EL (cell line): ENCODE results near the gene PHF19.
A peak's percentile ranks its signal among the peaks of the same experiment; 100 is the strongest.

Experiments
- DNase-seq: peaks from one replicate; pipeline ENCODE4 v3.0.0-alpha.2; 2016

The PHF19 gene

DNA sequence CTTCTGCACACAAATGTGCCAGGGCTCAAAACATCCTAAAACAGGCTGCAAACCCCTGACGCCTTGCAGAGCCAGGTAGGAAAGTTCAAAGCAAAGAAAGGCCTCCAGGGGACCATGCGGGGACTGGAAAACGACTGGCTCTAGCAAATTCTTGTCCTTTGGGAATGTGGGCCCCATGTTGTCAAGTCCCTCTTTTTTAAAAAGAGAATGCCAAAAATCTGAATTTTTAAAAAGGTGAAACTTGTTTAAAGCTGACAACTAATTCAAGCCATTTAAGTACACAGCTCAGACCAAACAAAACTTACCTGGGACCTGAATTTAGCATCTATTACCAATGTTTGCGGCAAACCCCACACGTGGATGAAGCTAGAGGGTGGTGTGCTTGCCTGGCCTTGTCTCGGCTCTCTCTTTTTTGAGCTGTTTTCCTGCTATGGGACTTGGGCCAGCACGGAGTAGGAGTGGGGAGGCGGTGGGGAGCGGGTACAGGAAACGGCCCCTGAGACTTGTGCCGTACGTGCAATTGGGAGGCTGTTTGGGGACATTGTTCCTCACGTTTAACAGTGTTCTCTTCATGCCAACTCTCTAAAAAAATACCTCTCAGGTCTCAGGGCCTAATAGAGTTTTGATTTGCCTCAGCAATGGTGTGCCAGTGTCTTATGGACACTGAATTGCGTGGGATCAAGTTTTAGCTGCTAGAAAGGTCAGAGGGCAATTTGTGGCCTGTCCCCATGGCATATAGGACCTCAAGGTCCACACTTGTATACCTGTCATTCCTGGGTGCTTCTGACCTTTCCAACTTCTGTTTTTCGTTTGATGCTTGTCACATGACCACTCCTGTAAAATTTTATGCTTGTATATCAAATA lies 15.1 kb upstream of the PHF19 start:
- no peak for DNase-seq

DNA sequence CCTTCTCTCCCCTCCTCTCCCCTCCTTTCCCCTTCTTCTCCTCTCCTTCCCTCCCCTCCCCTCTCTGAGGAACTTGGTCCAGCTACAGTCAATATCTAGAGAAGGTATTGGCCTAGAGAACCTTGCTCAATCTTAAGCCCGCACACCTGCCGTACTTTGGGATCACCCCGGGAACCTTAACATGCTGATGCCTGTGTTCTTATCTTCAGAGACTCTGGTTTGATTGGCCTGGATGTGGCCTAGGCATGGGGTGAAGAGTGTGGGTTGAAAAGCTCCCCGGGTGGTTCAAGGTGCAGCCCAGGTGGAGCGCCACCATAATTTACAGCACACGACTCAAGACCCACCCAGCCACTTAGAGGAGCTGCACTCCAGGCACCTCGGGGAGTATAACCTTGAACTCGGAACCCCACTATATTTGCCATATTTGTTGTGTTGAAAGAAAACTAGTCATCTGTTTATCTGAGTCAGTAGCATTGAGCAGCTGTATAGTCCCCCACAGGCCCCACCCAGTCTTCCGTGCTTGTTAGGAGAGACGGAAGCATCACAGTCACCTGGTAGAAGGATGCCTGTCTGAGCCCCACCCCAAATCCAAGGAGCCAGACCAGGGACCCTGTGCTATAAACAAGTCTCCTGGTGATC lies 14.4 kb upstream of the PHF19 start:
- no peak for DNase-seq

DNA sequence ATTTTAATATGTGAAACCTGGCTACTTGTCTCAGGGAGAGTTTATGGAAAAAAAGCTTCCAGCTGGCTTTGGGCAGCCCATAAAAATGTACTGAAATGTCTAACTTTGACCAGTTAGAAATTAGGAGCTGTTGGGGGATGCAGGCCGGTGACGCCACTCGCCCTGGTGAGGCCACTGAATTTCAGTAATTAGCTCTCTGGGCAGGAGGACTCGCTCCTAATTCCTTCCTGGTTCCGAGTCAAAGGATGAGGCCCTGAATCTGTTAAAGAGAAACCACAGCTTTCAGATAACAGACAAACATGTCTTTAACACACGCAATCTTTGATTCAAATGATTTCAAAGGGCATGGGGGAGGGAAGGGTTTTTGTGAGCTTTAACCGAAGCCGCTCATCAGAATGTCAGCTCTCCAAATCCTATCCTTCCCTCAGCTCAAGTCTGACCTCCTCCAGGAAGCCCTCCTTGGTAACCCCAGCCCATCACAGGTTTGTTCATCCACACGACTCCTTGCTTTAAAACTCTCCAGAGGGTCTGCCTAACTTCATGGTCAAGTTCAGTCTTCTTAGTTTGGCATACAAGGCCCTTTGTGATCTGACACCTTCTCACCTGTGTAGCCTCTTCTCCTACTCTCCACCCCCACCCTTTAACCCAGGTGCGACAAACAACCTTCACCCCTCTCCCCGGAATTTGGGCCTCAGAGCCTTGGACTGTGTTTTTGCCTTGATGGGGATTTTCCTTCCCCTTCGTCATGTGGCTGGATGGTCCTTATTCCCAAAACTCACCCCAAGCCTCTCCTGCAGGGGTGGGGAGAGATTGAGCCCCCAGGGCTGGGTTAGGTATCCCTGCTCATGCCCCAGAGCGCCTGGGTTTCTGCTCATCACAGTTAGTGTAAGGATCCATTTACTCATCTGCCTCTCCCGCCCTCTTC lies 13.6 kb upstream of the PHF19 start:
- no peak for DNase-seq

DNA sequence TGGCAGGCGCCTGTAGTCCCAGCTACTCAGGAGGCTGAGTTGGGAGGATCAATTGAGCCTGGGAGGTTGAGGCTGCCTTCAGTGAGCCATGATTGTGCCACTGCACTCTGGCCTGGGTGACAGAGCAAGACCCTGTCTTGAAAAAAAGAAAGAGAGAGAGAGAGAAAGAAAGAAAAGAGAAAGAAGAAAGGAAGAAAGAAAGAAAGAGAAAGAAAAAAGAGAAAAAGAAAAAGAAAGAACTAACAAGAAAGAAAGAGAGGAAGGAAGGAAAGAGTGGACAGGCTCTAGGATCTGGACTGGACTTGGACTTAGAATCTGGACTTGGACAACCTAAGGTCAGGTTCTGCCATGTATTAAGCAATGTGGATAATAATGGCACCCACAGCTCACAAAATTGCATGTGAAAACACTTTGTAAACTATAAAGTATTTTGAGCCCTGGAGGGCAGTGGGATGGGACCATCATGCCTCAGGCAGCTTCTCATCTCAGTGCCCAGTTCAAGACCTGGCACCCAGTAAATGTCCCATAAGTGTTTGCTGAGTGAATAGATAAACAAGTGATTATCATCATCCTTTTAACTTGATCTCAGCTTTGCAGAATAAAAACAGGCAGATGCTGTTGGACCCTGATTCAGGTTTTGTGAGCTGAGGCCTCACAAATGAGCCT lies 12.8 kb upstream of the PHF19 start:
- no peak for DNase-seq

DNA sequence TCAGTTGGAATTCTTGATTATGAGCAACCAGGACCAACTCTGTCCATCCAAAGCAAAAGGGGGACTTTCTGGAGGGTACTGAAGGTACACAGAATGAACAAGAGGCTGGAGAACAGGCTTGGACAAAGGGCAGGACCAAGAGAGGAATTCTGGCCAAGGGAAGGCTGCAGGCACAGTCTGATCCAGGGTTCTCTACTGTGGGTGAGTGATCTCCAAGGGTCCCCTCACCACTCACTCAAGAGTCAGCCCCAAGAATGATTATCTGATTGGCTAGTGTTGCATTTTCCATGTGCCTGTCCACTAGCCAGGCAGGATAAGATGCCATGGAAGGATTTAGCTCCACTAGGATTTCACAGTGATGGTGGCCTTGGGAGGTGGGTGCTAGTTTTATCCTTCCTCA lies 11.6 kb upstream of the PHF19 start:
- DNase-seq: no peak

DNA sequence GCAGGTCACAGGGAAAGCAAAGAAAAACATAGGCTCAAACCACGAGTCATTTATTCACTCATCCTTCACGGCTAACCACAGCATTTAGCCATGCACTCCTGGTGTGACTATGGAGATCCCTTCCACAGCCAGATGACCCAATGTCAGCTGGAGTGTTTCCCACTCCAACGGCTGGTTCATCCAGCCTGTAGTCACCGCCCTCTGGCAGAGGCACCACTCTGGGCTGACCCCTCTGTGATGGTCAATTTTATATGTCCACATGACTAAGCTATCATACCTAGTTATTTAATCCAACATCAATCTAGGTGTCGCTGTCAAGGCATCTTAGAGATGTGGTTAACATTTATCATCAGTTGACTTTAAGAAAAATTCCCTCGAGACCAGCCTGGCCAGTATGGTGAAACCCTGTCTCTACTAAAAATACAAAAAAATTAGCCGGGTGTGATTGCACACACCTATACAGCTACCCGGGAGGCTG lies 9.5 kb upstream of the PHF19 start:
- DNase-seq: peak; percentile 73

DNA sequence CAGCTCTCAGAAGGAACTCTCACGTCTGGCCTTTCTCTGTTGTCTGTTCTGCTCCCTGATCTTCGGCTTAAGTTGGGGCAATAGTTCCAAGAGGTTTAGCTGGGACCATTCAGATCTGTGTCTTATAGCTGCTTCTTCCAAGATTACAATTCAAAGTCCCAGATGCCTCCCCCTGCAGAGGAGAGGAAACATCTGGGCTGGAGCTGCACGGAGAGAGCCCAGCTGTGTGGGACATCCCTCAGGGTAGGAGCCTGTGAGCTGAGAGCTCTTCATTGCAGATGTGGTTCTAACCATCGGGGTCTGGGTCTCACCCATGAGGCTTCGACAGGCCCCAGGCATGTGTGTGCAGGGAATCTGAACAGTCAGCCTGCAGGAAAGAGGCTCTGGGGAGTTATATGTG lies 9.0 kb upstream of the PHF19 start:
- DNase-seq: no peak

DNA sequence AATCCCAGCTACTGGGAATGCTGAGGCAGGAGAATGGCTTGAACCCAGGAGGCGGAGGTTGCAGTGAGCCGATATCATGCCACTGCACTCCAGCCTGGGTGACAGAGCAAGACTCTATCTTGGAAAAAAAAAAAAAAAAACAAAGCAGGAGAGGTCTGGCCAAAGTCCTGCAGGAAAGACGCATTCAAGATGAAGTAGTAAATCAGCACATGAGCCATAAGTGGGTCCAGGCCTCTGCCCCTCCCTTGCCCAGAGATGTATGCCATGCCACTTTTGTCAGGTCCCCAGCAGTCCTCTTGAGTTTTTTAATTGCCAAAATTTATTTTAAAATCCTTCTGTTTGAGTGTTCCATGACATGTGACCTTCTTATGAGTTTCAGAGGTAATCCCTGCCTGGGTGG lies 8.5 kb upstream of the PHF19 start:
- DNase-seq: no peak

DNA sequence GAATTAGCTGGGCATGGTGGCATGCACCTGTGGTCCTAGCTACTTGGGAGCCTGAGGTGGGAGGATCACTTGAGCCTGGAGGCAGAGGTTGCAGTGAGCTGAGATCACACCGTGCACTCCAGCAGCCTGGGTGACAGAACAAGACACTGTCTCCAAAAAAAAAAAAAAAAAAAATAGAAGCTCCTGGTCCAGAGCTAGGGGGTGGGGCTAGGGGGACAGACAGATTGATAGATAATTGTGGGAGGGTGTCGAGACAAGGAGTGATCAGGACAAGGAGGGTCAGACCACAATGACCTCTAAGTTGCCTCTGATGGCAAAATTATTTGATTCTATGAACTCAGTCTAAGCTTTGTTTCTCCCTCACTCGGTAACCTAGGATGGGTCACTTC lies 6.6 kb upstream of the PHF19 start:
- no peak for DNase-seq

DNA sequence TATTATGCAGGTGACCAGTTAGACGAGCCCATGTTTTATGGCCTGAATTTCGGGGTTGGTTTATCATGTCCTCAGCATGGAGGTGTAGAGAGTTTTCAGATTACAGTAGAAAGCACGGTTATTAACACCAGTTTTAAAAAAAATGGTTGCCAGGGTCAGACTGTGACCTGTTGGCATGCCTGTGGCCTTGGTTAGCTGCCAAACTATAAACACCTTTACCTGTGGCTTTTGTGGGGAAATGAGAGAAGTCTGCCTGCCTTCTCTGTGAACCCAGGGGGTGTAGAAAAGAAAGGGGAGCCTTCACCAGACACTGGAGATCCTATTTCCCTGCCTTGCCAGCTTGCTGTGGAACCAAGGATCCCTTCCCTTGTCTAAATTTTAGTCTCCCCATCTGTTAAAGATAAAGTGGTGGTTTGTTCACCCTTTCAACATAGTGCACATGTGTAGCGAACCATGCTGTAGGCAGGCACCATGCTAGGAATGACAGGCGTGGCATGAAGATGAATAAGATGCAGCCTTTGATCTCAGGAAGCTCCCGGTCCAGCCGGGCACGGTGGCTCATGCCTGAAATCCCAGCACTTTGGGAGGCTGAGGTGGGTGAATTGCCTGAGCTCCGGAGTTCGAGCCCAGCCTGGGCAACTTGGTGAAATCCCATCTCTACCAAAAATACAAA lies 6.1 kb upstream of the PHF19 start:
- no peak for DNase-seq

DNA sequence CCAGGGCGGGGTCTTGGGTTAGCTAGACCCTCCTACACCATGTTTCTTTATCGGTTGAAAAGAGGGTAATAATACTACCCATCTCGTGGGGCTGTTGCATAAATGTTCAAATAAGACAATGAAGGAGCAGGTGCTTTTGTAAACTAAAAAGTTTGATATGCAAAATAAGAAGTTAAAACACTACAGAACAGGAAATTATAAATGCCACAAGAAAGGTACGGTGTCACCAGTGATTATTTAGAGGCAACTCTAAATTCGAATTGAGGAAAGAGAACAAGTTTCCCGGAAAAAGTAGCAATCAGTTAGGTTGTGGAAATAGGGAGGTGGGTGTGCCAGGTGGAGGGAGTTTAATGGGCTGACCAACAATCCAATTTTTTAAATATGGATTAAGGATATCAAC lies 2.5 kb upstream of the PHF19 start:
- no peak for DNase-seq

DNA sequence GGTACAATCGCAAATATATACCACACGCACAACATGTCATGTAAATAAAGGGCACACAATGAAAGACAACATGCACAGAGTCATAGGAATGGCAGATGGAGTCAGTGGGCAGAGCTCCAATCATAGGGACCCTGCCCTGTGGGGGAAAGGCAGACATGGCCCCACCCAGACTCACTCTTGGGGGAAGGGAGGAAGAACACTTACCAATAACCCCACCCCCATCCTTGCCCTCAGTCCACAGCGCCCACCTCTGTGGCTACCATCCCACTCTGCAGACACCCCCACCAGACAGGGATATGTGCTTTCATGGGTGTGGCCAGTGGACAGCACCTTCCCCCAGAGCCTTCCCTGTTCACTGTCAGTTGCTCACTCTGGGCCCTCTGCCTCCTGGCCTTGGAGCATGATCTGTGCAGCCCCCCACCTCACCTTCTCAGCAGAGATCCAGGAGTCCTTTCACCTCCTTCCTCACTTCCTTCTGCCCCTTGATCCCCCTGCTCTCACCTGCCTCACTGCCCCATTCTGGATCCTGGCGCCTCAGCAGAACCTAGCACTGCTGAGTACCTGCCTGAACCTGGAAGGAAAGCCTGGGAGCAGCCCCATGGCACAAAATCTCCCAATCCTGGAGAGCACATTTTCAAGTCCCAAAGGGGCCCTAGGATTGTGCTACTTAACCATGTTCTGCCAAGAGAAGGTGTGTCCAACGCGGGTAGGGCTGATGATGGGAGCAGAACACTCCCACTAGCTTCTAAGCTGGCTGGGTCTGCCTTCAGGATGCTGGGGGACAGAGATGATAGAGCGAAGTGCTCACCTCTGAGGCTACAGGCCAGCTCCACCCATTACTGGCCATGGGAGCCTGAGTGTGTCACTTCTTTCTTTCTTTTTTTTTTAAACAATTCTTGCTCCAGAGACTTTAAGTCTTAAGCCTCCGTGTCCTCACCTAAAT lies 1.5 kb upstream of the PHF19 start:
- no peak for DNase-seq

DNA sequence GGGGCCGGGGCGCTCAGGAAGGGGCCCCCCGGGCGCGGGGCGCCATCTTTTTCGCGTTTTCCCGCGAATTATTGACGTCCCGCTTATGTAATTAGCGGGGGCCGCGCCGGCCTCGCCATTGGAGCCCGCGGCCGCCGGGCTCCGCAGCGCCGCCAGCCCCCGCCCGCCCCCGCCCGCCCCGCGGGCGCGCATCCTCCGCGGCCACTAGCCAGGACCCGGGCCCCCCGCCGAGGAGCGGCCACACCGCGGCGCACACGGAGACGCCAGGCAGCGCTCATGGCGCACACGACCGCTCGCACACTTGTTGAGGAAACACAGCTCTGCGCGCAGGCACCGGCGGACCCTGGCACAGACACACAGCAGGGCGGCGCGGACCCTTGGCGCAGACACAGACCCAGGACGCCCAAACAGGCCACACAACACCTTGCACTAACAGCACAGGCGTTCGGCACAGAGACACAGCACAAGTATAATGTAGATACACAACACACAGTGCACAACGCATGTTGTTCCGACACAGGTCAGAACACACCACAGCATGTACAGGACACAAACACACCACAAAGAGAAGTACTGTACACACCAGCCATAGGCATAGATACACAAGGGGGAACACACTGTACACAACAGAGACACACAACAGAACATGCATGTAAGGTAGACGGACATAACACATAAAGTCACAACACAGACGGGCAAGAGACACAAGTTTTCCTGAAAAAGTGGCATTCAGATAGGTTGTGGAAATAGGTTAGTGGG lies 467 bp upstream of the PHF19 start:
- DNase-seq: peak; percentile 76

DNA sequence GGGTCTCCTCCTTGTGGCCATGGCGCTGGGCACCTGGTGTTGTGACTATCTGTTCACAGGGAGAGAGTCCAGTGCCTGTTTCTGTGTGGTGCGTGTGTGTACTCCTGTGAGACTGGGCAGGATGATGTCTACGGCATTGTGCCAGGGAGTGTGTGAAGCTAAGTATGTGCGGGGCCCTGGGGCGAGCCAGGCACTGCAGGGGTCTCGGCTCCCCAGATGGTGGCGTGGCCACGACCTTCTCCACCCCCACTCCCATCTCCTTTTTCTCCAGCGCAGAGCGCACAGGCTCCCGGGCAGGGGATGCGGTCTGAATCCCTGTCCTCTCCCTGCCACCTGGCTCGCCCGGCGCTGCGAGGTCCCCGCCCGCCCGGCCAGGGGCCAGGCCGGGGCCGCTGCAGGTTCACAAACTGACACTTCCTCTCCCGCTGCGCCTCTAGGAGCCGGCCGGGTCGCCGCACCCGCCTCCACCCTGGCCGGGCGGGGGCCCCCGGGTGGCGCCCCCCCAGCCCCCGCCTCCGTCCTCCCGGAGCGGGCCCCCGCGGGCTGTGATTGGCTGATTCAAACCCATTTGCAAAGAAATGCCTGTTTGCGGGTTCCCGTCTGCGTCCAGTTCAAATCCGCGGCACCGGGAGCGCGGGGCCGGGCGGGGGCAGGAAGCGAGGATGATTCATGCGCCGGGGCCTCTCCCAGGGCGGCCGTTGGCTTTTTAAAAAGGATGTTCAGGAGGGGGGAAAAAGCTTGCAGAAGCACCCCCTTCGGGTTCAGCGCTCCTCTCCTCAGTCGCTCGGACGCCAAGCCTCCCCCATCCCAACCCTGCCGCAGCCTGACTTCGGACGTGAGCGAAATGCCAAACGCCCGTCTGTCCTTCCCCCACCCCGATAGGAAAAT lies 790 bp downstream of the PHF19 start:
- peak; percentile 96 for DNase-seq

DNA sequence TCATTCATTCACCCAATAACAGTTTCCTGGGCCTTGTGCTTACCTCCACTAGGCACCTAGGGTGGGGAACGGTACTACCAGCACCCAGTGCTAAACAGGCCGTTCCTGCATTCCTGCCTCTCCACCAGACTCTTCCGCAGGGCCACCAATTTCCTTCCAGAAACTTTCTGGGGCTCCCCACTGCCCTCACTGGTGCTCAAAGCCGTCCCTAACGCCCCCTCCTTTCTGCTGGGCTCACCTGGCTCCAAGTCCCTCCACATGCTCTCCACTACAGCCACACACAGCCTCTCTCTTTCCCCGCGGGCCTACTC lies 1.4 kb downstream of the PHF19 start:
- no peak for DNase-seq

DNA sequence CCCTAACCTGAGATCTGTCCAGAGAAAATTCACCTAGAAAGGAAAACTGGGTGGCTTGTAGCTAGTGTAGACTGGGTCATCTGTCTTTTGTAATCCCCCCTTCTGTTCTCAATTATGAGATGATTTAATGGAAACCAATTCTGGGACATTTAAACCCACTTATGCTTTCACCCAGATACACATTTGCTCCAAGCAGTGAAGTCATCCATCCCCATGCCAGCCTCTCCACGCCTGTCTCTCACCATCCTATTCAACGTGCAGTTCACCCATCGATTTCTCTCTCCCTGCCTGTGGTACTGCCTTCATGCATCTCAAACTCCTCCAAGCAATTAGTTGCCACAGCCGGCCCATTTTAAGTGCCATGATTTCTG lies 1.8 kb downstream of the PHF19 start:
- no peak for DNase-seq

DNA sequence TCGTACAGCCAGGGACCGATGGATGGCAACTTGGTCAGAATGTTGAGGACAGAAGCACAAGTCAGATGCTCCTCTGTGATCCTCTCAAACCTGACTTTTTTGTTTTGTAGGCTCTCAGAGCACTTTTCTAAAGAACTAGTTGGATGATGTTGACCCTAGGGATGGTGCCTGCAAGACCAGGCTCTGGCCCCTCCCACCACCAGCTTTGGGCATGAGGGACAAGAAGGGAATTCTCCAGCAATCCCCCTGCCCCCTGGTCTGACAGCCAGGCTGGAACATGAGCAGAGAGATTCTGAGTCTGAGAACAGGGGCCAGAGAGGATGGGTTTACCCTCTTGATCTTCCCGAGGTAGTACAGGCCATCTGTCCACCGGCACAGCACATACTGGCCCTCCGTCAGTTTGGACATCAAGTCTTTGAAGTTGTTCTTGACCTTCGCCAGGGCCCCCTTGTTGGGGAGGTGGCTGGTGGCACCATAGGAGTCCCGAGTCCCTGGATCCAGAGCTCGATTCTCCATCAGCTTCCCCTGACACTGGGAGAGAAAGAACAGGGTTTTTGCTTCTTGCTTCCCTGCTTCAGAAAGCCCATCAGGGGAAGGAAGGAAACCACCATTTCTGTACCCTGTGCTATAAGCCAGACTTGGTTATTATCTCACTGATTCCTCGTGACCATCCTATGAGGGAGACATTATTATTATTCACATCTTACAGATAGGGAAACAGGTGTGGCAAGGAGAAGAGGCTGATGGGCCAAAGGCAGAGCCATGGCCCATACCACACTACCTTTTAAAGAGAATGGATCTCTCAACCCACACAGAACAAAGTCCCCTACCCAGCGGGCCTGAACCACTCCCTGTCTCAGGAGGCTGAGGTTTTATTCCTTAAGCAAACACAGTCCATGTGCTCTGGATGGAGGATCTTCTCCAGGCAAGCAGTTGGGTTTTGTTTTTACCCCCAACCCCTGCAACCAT lies 2.5 kb downstream of the PHF19 start:
- DNase-seq: no peak

DNA sequence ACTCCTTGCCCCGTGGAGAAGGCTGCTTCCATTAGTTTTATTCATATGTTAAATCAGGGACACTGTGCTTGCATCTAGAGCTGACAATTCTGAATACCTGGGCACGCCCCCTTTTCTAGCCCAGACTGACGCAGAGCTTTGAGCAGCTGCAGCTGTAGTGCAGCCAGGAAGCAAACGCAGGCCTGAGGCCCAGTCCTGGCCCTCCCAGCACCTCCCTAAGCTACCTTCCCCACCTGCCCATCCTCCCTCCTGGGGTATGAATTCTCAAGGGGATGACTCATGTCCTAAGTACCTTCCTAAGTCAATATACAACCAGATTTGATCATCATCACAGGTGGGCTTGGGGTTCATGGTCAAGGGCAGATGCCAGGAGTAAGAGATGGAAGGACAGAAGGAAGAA lies 3.5 kb downstream of the PHF19 start:
- no peak for DNase-seq
